Measurements from ENCODE around the gene PHF12.

PHF12 gene

GRCh38 chr17:28951428-28951990 is at the start of gene PHF12:
TSS of gene PHF12 (minus strand) at chr17:28951518. CDS start at chr17:28950960, 558 bp downstream.
- H3K27ac ChIP-seq (ENCODE audit: low read length), result peak within 1 kb of the TSS; percentile 89
- no peaks in the 10 kb centered on the region for H3K9me3 ChIP-seq (ENCODE audit: insufficient read depth, low read depth, low read length)
- peak within 1 kb of the TSS; percentile 84 for H3K4me3 ChIP-seq (ENCODE audit: low read length)
- H3K36me3 ChIP-seq (ENCODE audit: insufficient read depth, low read depth, low read length), result peaks cover 20% of the 10 kb centered on the region; the same call in 1 of the 2 replicates
- peaks cover 18% of the 10 kb centered on the region for H3K4me1 ChIP-seq (ENCODE audit: insufficient read depth, low read length)
- H3K9ac ChIP-seq (ENCODE audit: low read depth, low read length), result peak within 1 kb of the TSS; percentile 97
- no peaks in the 10 kb centered on the region for H3K27me3 ChIP-seq (ENCODE audit: insufficient read depth, low read length)

GRCh38 chr17:29000973-29001372 is 49.7 kb upstream of the PHF12 start:
- H3K27me3 ChIP-seq (ENCODE audit: insufficient read depth, low read length), result peaks cover 55% of the 10 kb centered on the region
- no peak overlapping the region for H3K27ac ChIP-seq (ENCODE audit: low read length)
- no peaks in the 10 kb centered on the region for H3K36me3 ChIP-seq (ENCODE audit: insufficient read depth, low read depth, low read length)
- no peak overlapping the region for H3K4me3 ChIP-seq (ENCODE audit: low read length)
- H3K4me1 ChIP-seq (ENCODE audit: insufficient read depth, low read length), result peaks cover 21% of the 10 kb centered on the region
- H3K9me3 ChIP-seq (ENCODE audit: insufficient read depth, low read depth, low read length), result no peaks in the 10 kb centered on the region
- H3K9ac ChIP-seq (ENCODE audit: low read depth, low read length), result no peak overlapping the region

- Histone ChIP-seq H3K27ac (ENCODE audit: low read length) (no peak overlapping the region), H3K9me3 (ENCODE audit: insufficient read depth, low read depth, low read length) (no peaks in the 10 kb centered on the region), H3K4me1 (ENCODE audit: insufficient read depth, low read length) (peaks cover 21% of the 10 kb centered on the region), H3K9ac (ENCODE audit: low read depth, low read length) (no peak overlapping the region), H3K27me3 (ENCODE audit: insufficient read depth, low read length) (peaks cover 41% of the 10 kb centered on the region), H3K36me3 (ENCODE audit: insufficient read depth, low read depth, low read length) (no peaks in the 10 kb centered on the region), H3K4me3 (ENCODE audit: low read length) (no peak overlapping the region)
Measured at GRCh38 chr17:28999206-28999605, 47.9 kb upstream of the PHF12 start.

- Histone ChIP-seq H3K4me1 (ENCODE audit: insufficient read depth, low read length) (peaks cover 20% of the 10 kb centered on the region), H3K27ac (ENCODE audit: low read length) (no peak overlapping the region), H3K27me3 (ENCODE audit: insufficient read depth, low read length) (peaks cover 27% of the 10 kb centered on the region; the same call in 1 of the 2 replicates), H3K9me3 (ENCODE audit: insufficient read depth, low read depth, low read length) (no peaks in the 10 kb centered on the region), H3K4me3 (ENCODE audit: low read length) (no peak overlapping the region), H3K36me3 (ENCODE audit: insufficient read depth, low read depth, low read length) (no peaks in the 10 kb centered on the region), H3K9ac (ENCODE audit: low read depth, low read length) (no peak overlapping the region)
Measured at GRCh38 chr17:28997806-28998205, 46.5 kb upstream of the PHF12 start.

GRCh38 chr17:28996554-28997096 is 45.3 kb upstream of the PHF12 start:
- Histone ChIP-seq H3K9ac (ENCODE audit: low read depth, low read length) (no peak overlapping the region), H3K27ac (ENCODE audit: low read length) (no peak overlapping the region), H3K27me3 (ENCODE audit: insufficient read depth, low read length) (peaks cover 23% of the 10 kb centered on the region; the same call in 1 of the 2 replicates), H3K4me1 (ENCODE audit: insufficient read depth, low read length) (peaks cover 8% of the 10 kb centered on the region; the same call in 1 of the 2 replicates), H3K36me3 (ENCODE audit: insufficient read depth, low read depth, low read length) (no peaks in the 10 kb centered on the region), H3K9me3 (ENCODE audit: insufficient read depth, low read depth, low read length) (no peaks in the 10 kb centered on the region), H3K4me3 (ENCODE audit: low read length) (no peak overlapping the region)

GRCh38 chr17:28993645-28994426 is 42.5 kb upstream of the PHF12 start:
- Histone ChIP-seq H3K4me1 (ENCODE audit: insufficient read depth, low read length) (peaks cover 4% of the 10 kb centered on the region; the same call in 1 of the 2 replicates), H3K9me3 (ENCODE audit: insufficient read depth, low read depth, low read length) (no peaks in the 10 kb centered on the region), H3K36me3 (ENCODE audit: insufficient read depth, low read depth, low read length) (no peaks in the 10 kb centered on the region), H3K27ac (ENCODE audit: low read length) (no peak overlapping the region), H3K9ac (ENCODE audit: low read depth, low read length) (no peak overlapping the region), H3K27me3 (ENCODE audit: insufficient read depth, low read length) (peaks cover 18% of the 10 kb centered on the region), H3K4me3 (ENCODE audit: low read length) (no peak overlapping the region)

- H3K4me1 ChIP-seq (ENCODE audit: insufficient read depth, low read length), result peaks cover 4% of the 10 kb centered on the region; the same call in 1 of the 2 replicates
- H3K36me3 ChIP-seq (ENCODE audit: insufficient read depth, low read depth, low read length), result no peaks in the 10 kb centered on the region
- H3K4me3 ChIP-seq (ENCODE audit: low read length), result no peak overlapping the region
- no peak overlapping the region for H3K27ac ChIP-seq (ENCODE audit: low read length)
- H3K9ac ChIP-seq (ENCODE audit: low read depth, low read length), result no peak overlapping the region
- no peaks in the 10 kb centered on the region for H3K9me3 ChIP-seq (ENCODE audit: insufficient read depth, low read depth, low read length)
- peaks cover 19% of the 10 kb centered on the region for H3K27me3 ChIP-seq (ENCODE audit: insufficient read depth, low read length)
Measured at GRCh38 chr17:28992625-28993600, 41.6 kb upstream of the PHF12 start.

GRCh38 chr17:28992185-28992584 is 40.9 kb upstream of the PHF12 start:
- peaks cover 4% of the 10 kb centered on the region; the same call in 1 of the 2 replicates for H3K4me1 ChIP-seq (ENCODE audit: insufficient read depth, low read length)
- H3K27ac ChIP-seq (ENCODE audit: low read length), result no peak overlapping the region
- no peaks in the 10 kb centered on the region for H3K9me3 ChIP-seq (ENCODE audit: insufficient read depth, low read depth, low read length)
- no peak overlapping the region for H3K4me3 ChIP-seq (ENCODE audit: low read length)
- H3K27me3 ChIP-seq (ENCODE audit: insufficient read depth, low read length), result peaks cover 27% of the 10 kb centered on the region
- H3K36me3 ChIP-seq (ENCODE audit: insufficient read depth, low read depth, low read length), result no peaks in the 10 kb centered on the region
- no peak overlapping the region for H3K9ac ChIP-seq (ENCODE audit: low read depth, low read length)

- Histone ChIP-seq H3K36me3 (ENCODE audit: insufficient read depth, low read depth, low read length) (no peaks in the 10 kb centered on the region), H3K27ac (ENCODE audit: low read length) (no peak overlapping the region), H3K27me3 (ENCODE audit: insufficient read depth, low read length) (peaks cover 25% of the 10 kb centered on the region), H3K9ac (ENCODE audit: low read depth, low read length) (no peak overlapping the region), H3K4me3 (ENCODE audit: low read length) (no peak overlapping the region), H3K9me3 (ENCODE audit: insufficient read depth, low read depth, low read length) (no peaks in the 10 kb centered on the region), H3K4me1 (ENCODE audit: insufficient read depth, low read length) (peaks cover 4% of the 10 kb centered on the region; the same call in 1 of the 2 replicates)
Measured at GRCh38 chr17:28991779-28992178, 40.5 kb upstream of the PHF12 start.

GRCh38 chr17:28989028-28989427 is 37.7 kb upstream of the PHF12 start:
- no peak overlapping the region for H3K27ac ChIP-seq (ENCODE audit: low read length)
- no peak overlapping the region for H3K9ac ChIP-seq (ENCODE audit: low read depth, low read length)
- peaks cover 45% of the 10 kb centered on the region for H3K27me3 ChIP-seq (ENCODE audit: insufficient read depth, low read length)
- H3K9me3 ChIP-seq (ENCODE audit: insufficient read depth, low read depth, low read length), result no peaks in the 10 kb centered on the region
- peaks cover 17% of the 10 kb centered on the region for H3K4me1 ChIP-seq (ENCODE audit: insufficient read depth, low read length)
- no peaks in the 10 kb centered on the region for H3K36me3 ChIP-seq (ENCODE audit: insufficient read depth, low read depth, low read length)
- no peak overlapping the region for H3K4me3 ChIP-seq (ENCODE audit: low read length)

GRCh38 chr17:28988475-28988874 is 37.2 kb upstream of the PHF12 start:
- Histone ChIP-seq H3K9ac (ENCODE audit: low read depth, low read length) (no peak overlapping the region), H3K4me3 (ENCODE audit: low read length) (no peak overlapping the region), H3K27ac (ENCODE audit: low read length) (no peak overlapping the region), H3K36me3 (ENCODE audit: insufficient read depth, low read depth, low read length) (no peaks in the 10 kb centered on the region), H3K4me1 (ENCODE audit: insufficient read depth, low read length) (peaks cover 17% of the 10 kb centered on the region), H3K27me3 (ENCODE audit: insufficient read depth, low read length) (peaks cover 50% of the 10 kb centered on the region), H3K9me3 (ENCODE audit: insufficient read depth, low read depth, low read length) (no peaks in the 10 kb centered on the region)

All from iPS-20b (cell line).